Kidney epithelial cell (primary cell): ENCODE results near the gene TMEM231. TPM values are rescaled to one million over a fixed set of nuclear protein-coding genes. Genes with fewer than 3 reads are reported as not detected.
A peak's percentile ranks its signal among the peaks of the same experiment; 100 is the strongest.

Experiments
- DNase-seq: peaks from one replicate; pipeline ENCODE4 v3.0.0-alpha.2; 2010; ENCODE audit warnings: low read depth
- H3K27me3 ChIP-seq: 2 replicates; pipeline ENCODE4 v1.6.0; 2011; ENCODE audit warnings: low read length; ENCODE audit not compliant: control insufficient read depth, insufficient read depth
- H3K36me3 ChIP-seq: 2 replicates; pipeline ENCODE4 v1.5.1; 2011; ENCODE audit warnings: low read length; ENCODE audit not compliant: control insufficient read depth, insufficient read depth
- H3K4me3 ChIP-seq: 2 replicates; pipeline ENCODE4 v1.5.1; 2011; ENCODE audit warnings: low read depth, mild to moderate bottlenecking, control low read depth, low read length
- CTCF ChIP-seq: IDR thresholded peaks from 2 replicates; pipeline ENCODE4 v1.5.1; 2011; ENCODE audit warnings: mild to moderate bottlenecking, moderate library complexity, low read length, control low read depth, inconsistent platforms; ENCODE audit not compliant: insufficient read depth, poor library complexity, severe bottlenecking
- total RNA-seq: library from RNA; depleted of rRNA; stranded (reverse); fragments of >200 nt; gene quantifications from 2 replicates; pipeline ENCODE4 v1.2.3, GENCODE V29; 2015

The TMEM231 gene
- total RNA-seq, 1 donor from 2014 or later = 16.0 TPM

DNA sequence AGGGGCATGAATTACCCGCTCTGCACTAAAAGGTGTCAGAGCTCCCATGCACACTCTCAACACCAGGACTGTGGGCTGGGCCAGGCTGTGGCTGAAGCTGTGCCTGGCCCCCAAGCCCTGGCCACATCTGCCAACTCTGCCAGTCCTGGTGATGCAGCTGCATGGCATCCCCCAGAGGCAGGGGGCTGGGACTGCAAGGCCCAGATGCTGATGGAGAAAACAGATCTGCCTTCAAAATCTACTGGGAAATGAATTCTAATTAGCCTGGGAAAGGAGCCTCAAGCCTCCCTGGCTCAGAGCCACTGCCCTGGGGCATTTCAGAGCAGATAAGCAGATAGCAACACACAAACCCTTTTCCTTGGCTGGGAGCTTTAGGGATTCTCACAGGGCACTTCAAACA, 64.2 kb downstream of the TMEM231 start:
- H3K36me3 ChIP-seq = no peaks in the 10 kb centered on the region
- peak; percentile 50 for TF ChIP-seq CTCF
- H3K4me3 ChIP-seq = no peak overlapping the region
- peaks cover 2% of the 10 kb centered on the region for H3K27me3 ChIP-seq
- DNase-seq = no peak

GRCh38 chr16:75488322-75488721, 67.7 kb downstream of the TMEM231 start:
- no peak overlapping the region for H3K4me3 ChIP-seq
- no peak for TF ChIP-seq CTCF
- H3K36me3 ChIP-seq = no peaks in the 10 kb centered on the region
- H3K27me3 ChIP-seq = no peaks in the 10 kb centered on the region
- DNase-seq = no peak

Other genes starting within 250 kb of the TMEM231 start
- gene CFDP1, start 122.7 kb downstream of the TMEM231 start, total RNA-seq = 38.0 and 59.7 TPM in 2 replicates
- 29.1 and 30.2 TPM in 2 replicates for gene TMEM170A, start 91.6 kb downstream of the TMEM231 start, total RNA-seq
- gene CHST6, start 60.8 kb downstream of the TMEM231 start, total RNA-seq = 1.6 and 2.4 TPM in 2 replicates
- 0.07 TPM in 1 of 2 replicates, not detected in the other for gene CHST5, start 20.1 kb downstream of the TMEM231 start, total RNA-seq
- gene GABARAPL2, start 10.1 kb upstream of the TMEM231 start, total RNA-seq = 67.9 and 75.6 TPM in 2 replicates
- 54.6 and 60.5 TPM in 2 replicates for gene ADAT1, start 67.0 kb upstream of the TMEM231 start, total RNA-seq
- gene KARS1, start 91.4 kb upstream of the TMEM231 start, total RNA-seq = 190 and 233 TPM in 2 replicates
- 56.8 and 59.9 TPM in 2 replicates for gene TERF2IP, start 91.5 kb upstream of the TMEM231 start, total RNA-seq
- gene CPHXL2, start 120.8 kb upstream of the TMEM231 start, total RNA-seq = not detected in 2 replicates
- not detected in 2 replicates for gene DUXB, start 145.2 kb upstream of the TMEM231 start, total RNA-seq
- not detected in 2 replicates for gene CPHXL, start 170.2 kb upstream of the TMEM231 start, total RNA-seq